GM12873 (cell line): ENCODE measurements around the gene EXOC1L.

Source experiments
- TF ChIP-seq, protein P1 (sequence below): IDR thresholded peaks from 2 replicates; pipeline ENCODE4 v1.5.1; 2012; ENCODE audit warnings: low read depth, mild to moderate bottlenecking, moderate library complexity, low read length, control low read depth; ENCODE audit not compliant: insufficient read depth; ENCODE audit errors: missing control alignments

The EXOC1L gene, protein sequence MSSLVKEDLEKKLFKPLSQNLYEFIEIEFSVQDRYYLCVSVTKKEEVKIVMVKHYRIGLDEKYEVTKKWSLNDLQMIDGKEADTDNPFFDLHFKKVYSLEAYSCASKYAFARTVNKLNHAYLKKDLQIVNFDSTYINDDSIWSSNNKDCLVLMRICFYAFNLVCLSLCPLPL

GRCh38 chr4:55819634-55820033 is at the start of gene EXOC1L:
TSS of gene EXOC1L (plus strand) at chr4:55819790. CDS start at chr4:55820027, 237 bp downstream.
- TF ChIP-seq, protein P1, sequence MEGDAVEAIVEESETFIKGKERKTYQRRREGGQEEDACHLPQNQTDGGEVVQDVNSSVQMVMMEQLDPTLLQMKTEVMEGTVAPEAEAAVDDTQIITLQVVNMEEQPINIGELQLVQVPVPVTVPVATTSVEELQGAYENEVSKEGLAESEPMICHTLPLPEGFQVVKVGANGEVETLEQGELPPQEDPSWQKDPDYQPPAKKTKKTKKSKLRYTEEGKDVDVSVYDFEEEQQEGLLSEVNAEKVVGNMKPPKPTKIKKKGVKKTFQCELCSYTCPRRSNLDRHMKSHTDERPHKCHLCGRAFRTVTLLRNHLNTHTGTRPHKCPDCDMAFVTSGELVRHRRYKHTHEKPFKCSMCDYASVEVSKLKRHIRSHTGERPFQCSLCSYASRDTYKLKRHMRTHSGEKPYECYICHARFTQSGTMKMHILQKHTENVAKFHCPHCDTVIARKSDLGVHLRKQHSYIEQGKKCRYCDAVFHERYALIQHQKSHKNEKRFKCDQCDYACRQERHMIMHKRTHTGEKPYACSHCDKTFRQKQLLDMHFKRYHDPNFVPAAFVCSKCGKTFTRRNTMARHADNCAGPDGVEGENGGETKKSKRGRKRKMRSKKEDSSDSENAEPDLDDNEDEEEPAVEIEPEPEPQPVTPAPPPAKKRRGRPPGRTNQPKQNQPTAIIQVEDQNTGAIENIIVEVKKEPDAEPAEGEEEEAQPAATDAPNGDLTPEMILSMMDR, result no peak

GRCh38 chr4:55770662-55771061 is 48.9 kb upstream of the EXOC1L start:
- TF ChIP-seq, protein P1, result no peak

- TF ChIP-seq, protein P1, result no peak
Observed at GRCh38 chr4:55781341-55781740, 38.2 kb upstream of the EXOC1L start.

GRCh38 chr4:55781812-55782211 is 37.8 kb upstream of the EXOC1L start:
- TF ChIP-seq, protein P1, result no peak

- TF ChIP-seq, protein P1, result no peak
Observed at GRCh38 chr4:55783584-55783983, 36.0 kb upstream of the EXOC1L start.

- TF ChIP-seq, protein P1, result no peak
Observed at GRCh38 chr4:55784747-55785146, 34.8 kb upstream of the EXOC1L start.

DNA sequence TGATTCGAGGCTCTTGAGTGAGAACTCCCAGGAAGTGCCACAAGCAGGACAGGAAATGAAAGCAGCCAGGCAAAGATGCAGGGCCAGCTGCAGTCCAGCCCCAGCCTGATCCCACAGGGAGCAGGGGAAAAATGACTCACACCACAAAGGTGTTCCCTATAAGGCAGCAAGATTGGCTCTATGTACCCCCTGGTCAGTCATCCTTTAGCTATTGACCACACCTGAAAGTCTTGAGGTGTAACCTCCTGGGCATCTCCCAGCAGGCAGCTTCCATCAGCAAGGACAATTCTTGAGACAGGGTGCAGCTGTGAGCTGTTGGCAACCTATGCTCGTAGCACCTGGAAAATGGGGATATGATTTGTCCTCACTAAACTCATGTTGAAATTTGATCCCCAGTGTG is 27.9 kb upstream of the EXOC1L start:
- TF ChIP-seq, protein P1, result no peak
